Keratinocyte (primary cell): ENCODE results near the gene MFRP. TPM values are rescaled to one million over a fixed set of nuclear protein-coding genes. Genes with fewer than 3 reads are reported as not detected.

Experiments used
- DNase-seq: peaks from one replicate; pipeline ENCODE4 v3.0.0-alpha.2; 2011; ENCODE audit warnings: low read depth, missing footprints, low spot score
- FAIRE-seq: peaks from 2 replicates; lab custom pipeline; 2011; peaks lifted over from hg19 to GRCh38; lab: Jason Lieb, UNC
- H2AFZ ChIP-seq: 2 replicates; pipeline ENCODE4 v1.6.0; 2012; ENCODE audit warnings: low read length, control low read depth, inconsistent platforms; ENCODE audit not compliant: control insufficient read depth
- H3K27ac ChIP-seq: 2 replicates; pipeline ENCODE4 v1.5.1; 2011; ENCODE audit warnings: low read length; ENCODE audit not compliant: control insufficient read depth, insufficient read depth
- H3K27me3 ChIP-seq: 3 replicates; pipeline ENCODE4 v1.6.0; 2011; ENCODE audit warnings: low read length; ENCODE audit not compliant: control insufficient read depth, insufficient read depth; ENCODE audit errors: extremely low read depth
- H3K36me3 ChIP-seq, 2 experiments: 2 replicates in 1 of 2; 3 replicates in 1 of 2; pipeline ENCODE4 v1.5.1; 2011; ENCODE audit warnings: low read length in 2 of 2, mild to moderate bottlenecking in 1 of 2; ENCODE audit not compliant: control insufficient read depth in 2 of 2, insufficient read depth in 2 of 2; ENCODE audit errors: extremely low read depth in 1 of 2
- H3K4me1 ChIP-seq: 3 replicates; pipeline ENCODE4 v1.5.1; 2011; ENCODE audit warnings: low read length; ENCODE audit not compliant: control insufficient read depth, insufficient read depth; ENCODE audit errors: extremely low read depth
- H3K4me2 ChIP-seq: 3 replicates; pipeline ENCODE4 v1.6.0; 2011; ENCODE audit warnings: low read depth, low read length; ENCODE audit not compliant: control insufficient read depth, insufficient read depth; ENCODE audit errors: extremely low read depth
- H3K4me3 ChIP-seq, 3 experiments: fragments of 200-600 bp in 1 of 3; sonication (generic) in 1 of 3; 2 replicates in 2 of 3; 3 replicates in 1 of 3; pipeline ENCODE4 v1.5.1; 2011 to 2016; ENCODE audit warnings: low read length in 3 of 3, mild to moderate bottlenecking in 3 of 3, control low read depth in 2 of 3, inconsistent platforms in 1 of 3, low read depth in 1 of 3, mixed read lengths in 1 of 3, mixed run types in 1 of 3, moderate library complexity in 1 of 3; ENCODE audit not compliant: control insufficient read depth in 2 of 3, insufficient read depth in 2 of 3; ENCODE audit errors: extremely low read depth in 1 of 3
- H3K79me2 ChIP-seq: 2 replicates; pipeline ENCODE4 v1.6.0; 2012; ENCODE audit warnings: low read length; ENCODE audit not compliant: control insufficient read depth, insufficient read depth
- H3K9ac ChIP-seq: 3 replicates; pipeline ENCODE4 v1.6.0; 2011; ENCODE audit warnings: low read length; ENCODE audit not compliant: control insufficient read depth, insufficient read depth; ENCODE audit errors: extremely low read depth
- H3K9me1 ChIP-seq: 3 replicates; pipeline ENCODE4 v1.6.0; 2011; ENCODE audit warnings: low read length; ENCODE audit not compliant: control insufficient read depth, insufficient read depth; ENCODE audit errors: extremely low read depth
- H3K9me3 ChIP-seq: 2 replicates; pipeline ENCODE4 v1.5.1; 2012; ENCODE audit warnings: low read depth, low read length; ENCODE audit not compliant: control insufficient read depth
- H4K20me1 ChIP-seq: 3 replicates; pipeline ENCODE4 v1.6.0; 2011; ENCODE audit warnings: low read length; ENCODE audit not compliant: control insufficient read depth, insufficient read depth; ENCODE audit errors: extremely low read depth
- CTCF ChIP-seq, 3 experiments: IDR thresholded peaks in 1 of 3; conservative IDR thresholded peaks in 1 of 3; optimal IDR thresholded peaks in 1 of 3; 2 replicates in 2 of 3; 3 replicates in 1 of 3; pipeline versions ENCODE3 to v1.5.1; 2011; ENCODE audit warnings: low read length in 3 of 3, mild to moderate bottlenecking in 3 of 3, moderate library complexity in 2 of 3, control low read depth in 1 of 3, inconsistent platforms in 1 of 3; ENCODE audit not compliant: insufficient read depth in 2 of 3; ENCODE audit errors: extremely low read depth in 1 of 3
- EZH2 ChIP-seq: IDR thresholded peaks from one replicate; pipeline ENCODE4 v1.6.1; 2012; ENCODE audit warnings: inconsistent platforms, mild to moderate bottlenecking, low read length, moderate library complexity
- dilution Hi-C: fragments of 300-500 bp; cut with MboI; formaldehyde crosslinking; loops from one replicate; pipeline ENCODE4 v1.7.0; 2020; ENCODE audit warnings: low sequenced_read_pairs; ENCODE audit not compliant: extremely low pct_ligation_motif_present
- polyA plus RNA-seq, 5 experiments: library from polyadenylated mRNA; depleted of rRNA in 3 of 5; stranded (reverse) in 3 of 5; stranded (forward) in 1 of 5; unstranded in 1 of 5; fragments of >200 nt; gene quantifications; 1 replicate in 1 of 5; 2 replicates in 3 of 5; 3 replicates in 1 of 5; pipeline versions ENCODE4 v1.2.1 to v1.2.3, GENCODE V29; 2011 to 2012; ENCODE audit warnings: missing spikeins in 2 of 5, low read depth in 1 of 5, low replicate concordance in 1 of 5

The MFRP gene
- polyA plus RNA-seq, 1 donor (not counting 4 experiments of a cell fraction or from before 2014, with no cell fraction given) = not detected

DNA sequence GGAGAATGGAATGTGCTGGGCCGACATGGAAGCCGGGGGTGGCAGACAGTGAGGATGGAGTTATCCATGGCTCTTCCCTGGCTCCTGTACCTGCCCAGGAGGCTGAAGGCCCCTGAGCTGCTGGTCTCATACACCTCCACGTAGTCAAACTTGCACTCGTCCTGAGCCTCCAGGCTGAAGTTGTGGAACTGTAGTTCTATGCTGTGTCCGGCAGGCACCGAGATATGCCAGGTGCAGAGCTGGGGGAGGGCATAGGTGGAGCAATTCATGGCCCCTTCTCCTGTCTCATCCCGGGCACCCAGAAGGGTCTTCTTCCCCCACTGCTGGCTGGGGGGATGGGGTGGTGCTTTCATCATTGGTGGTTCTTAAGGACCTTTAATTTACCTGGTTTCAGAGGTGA, 2.8 kb downstream of the MFRP start:
- H3K27ac ChIP-seq = no peak overlapping the region
- FAIRE-seq = no peak
- TF ChIP-seq EZH2 = no peak
- no peak for TF ChIP-seq CTCF (optimal IDR thresholded peaks at IDR 0.05 in 1 of 3, IDR thresholded peaks at IDR 0.05 in 1 of 3, conservative IDR thresholded peaks at IDR 0.05 in 1 of 3; ENCODE audit: extremely low read depth in 1 of 3, insufficient read depth in 2 of 3, low read length in 3 of 3)

GRCh38 chr11:119342362-119343130, 4.0 kb downstream of the MFRP start:
- DNase-seq (no peak), FAIRE-seq (no peak)
- H3K36me3 ChIP-seq = no peaks in the 10 kb centered on the region
- peaks cover 2% of the 10 kb centered on the region for H3K79me2 ChIP-seq
- peaks cover 3% of the 10 kb centered on the region for H4K20me1 ChIP-seq
- no peak overlapping the region for H3K27ac ChIP-seq
- H2AFZ ChIP-seq = no peak overlapping the region
- peaks cover 3% of the 10 kb centered on the region for H3K4me1 ChIP-seq
- dilution Hi-C loops = no loop called here
- no peak overlapping the region for H3K9ac ChIP-seq
- H3K9me1 ChIP-seq = no peaks in the 10 kb centered on the region
- no peak overlapping the region for H3K4me3 ChIP-seq
- TF ChIP-seq CTCF (optimal IDR thresholded peaks at IDR 0.05 in 1 of 3, IDR thresholded peaks at IDR 0.05 in 1 of 3, conservative IDR thresholded peaks at IDR 0.05 in 1 of 3; ENCODE audit: extremely low read depth in 1 of 3, insufficient read depth in 2 of 3, low read length in 3 of 3) = no peak
- TF ChIP-seq EZH2 = no peak
- H3K27me3 ChIP-seq = peaks cover 43% of the 10 kb centered on the region
- no peak overlapping the region for H3K4me2 ChIP-seq
- no peaks in the 10 kb centered on the region for H3K9me3 ChIP-seq

More for the DNA sequence above, 2.8 kb downstream of the MFRP start:
- dilution Hi-C loops = no loop called here
- H3K9me3 ChIP-seq = no peaks in the 10 kb centered on the region
- H4K20me1 ChIP-seq = peaks cover 3% of the 10 kb centered on the region
- no peak overlapping the region for H3K4me2 ChIP-seq
- no peaks in the 10 kb centered on the region for H3K9me1 ChIP-seq
- peaks cover 43% of the 10 kb centered on the region for H3K27me3 ChIP-seq
- H3K79me2 ChIP-seq = no peaks in the 10 kb centered on the region
- H2AFZ ChIP-seq = no peak overlapping the region
- no peak for DNase-seq
- H3K4me3 ChIP-seq = no peak overlapping the region
- H3K4me1 ChIP-seq = no peaks in the 10 kb centered on the region
- no peak overlapping the region for H3K9ac ChIP-seq
- H3K36me3 ChIP-seq = no peaks in the 10 kb centered on the region
